Coronary artery (tissue), 2 donors: ENCODE measurements around the gene WBP4.

Experiments
- DNase-seq: peaks from one replicate; pipeline ENCODE4 v3.0.0-alpha.2; 2017; ENCODE audit warnings: low spot score
- H3K27ac ChIP-seq, 2 donors: fragments of 200-600 bp; sonication (generic); one replicate each; pipeline ENCODE4 v1.5.1; 2016 to 2019
- H3K4me3 ChIP-seq: fragments of 200-600 bp; sonication (generic); 2 replicates; pipeline ENCODE4 v1.5.1; 2016; ENCODE audit warnings: mild to moderate bottlenecking, moderate library complexity
- CTCF ChIP-seq: fragments of 200-600 bp; sonication (generic); IDR thresholded peaks from one replicate; pipeline ENCODE4 v1.5.1; 2019; ENCODE audit warnings: antibody characterized with exemption

WBP4 gene

GRCh38 chr13:41018602-41018948 lies 42.7 kb upstream of the WBP4 start:
- Histone ChIP-seq H3K27ac (peak overlapping the region; percentile 29 to 58), H3K4me3 (peak overlapping the region; percentile 36)
- no peak for TF ChIP-seq CTCF
- DNase-seq, result no peak

GRCh38 chr13:41019011-41019487 lies 42.3 kb upstream of the WBP4 start, which contains the start of gene ELF1:
Gene ELF1 (minus strand): TSS chr13:41019316. CDS start chr13:40982054, 37,262 bp downstream.
- no peak for TF ChIP-seq CTCF
- no peak for DNase-seq
- Histone ChIP-seq H3K4me3 (peak within 1 kb of the TSS; percentile 36), H3K27ac (peak within 1 kb of the TSS; percentile 29 to 58)

GRCh38 chr13:41019578-41020347 lies 41.5 kb upstream of the WBP4 start:
- TF ChIP-seq CTCF, result no peak
- DNase-seq, result no peak
- H3K27ac ChIP-seq, result peak overlapping the region in 1 of 2 donors; percentile 29
- no peak overlapping the region for H3K4me3 ChIP-seq

- Histone ChIP-seq H3K27ac (no peak overlapping the region), H3K4me3 (no peak overlapping the region)
- DNase-seq, result no peak
- TF ChIP-seq CTCF, result no peak
Observed at GRCh38 chr13:41025518-41025917, 35.8 kb upstream of the WBP4 start.

GRCh38 chr13:41026788-41027187 lies 34.5 kb upstream of the WBP4 start:
- H3K4me3 ChIP-seq, result no peak overlapping the region
- TF ChIP-seq CTCF, result no peak
- no peak overlapping the region for H3K27ac ChIP-seq
- no peak for DNase-seq

GRCh38 chr13:41028051-41028450 lies 33.3 kb upstream of the WBP4 start:
- no peak overlapping the region for H3K4me3 ChIP-seq
- no peak for TF ChIP-seq CTCF
- DNase-seq, result no peak

GRCh38 chr13:41029629-41030028 lies 31.7 kb upstream of the WBP4 start:
- Histone ChIP-seq H3K27ac (no peak overlapping the region), H3K4me3 (no peak overlapping the region)
- no peak for TF ChIP-seq CTCF
- DNase-seq, result no peak

More at GRCh38 chr13:41028051-41028450, 33.3 kb upstream of the WBP4 start:
- H3K27ac ChIP-seq, result no peak overlapping the region
